ENCODE measurements around the gene ACVR2B. TPM values are rescaled to one million over a fixed set of nuclear protein-coding genes. Genes with fewer than 3 reads are reported as not detected.

Gene ACVR2B
- total RNA-seq, 4 donors from 2014 or later = 2.7 to 9.9 (median 4.3) TPM

DNA sequence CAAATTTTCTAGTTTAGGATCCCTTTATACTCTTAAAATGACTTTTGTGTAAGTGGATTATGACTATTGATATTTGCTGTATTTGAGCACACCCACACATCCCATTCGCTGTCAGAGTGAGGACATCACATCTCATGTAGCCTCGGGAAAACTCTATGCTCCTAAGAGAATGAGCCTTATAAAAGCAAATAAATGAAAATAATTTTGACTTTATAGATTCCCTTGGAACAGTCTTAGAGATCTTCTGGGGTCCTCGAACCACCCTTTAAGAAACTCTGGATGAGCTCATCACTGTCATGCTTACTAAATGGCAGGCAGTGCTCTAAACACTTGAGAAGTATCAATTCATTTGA, 26.4 kb downstream of the ACVR2B start:
- TF ChIP-seq, protein P1, sequence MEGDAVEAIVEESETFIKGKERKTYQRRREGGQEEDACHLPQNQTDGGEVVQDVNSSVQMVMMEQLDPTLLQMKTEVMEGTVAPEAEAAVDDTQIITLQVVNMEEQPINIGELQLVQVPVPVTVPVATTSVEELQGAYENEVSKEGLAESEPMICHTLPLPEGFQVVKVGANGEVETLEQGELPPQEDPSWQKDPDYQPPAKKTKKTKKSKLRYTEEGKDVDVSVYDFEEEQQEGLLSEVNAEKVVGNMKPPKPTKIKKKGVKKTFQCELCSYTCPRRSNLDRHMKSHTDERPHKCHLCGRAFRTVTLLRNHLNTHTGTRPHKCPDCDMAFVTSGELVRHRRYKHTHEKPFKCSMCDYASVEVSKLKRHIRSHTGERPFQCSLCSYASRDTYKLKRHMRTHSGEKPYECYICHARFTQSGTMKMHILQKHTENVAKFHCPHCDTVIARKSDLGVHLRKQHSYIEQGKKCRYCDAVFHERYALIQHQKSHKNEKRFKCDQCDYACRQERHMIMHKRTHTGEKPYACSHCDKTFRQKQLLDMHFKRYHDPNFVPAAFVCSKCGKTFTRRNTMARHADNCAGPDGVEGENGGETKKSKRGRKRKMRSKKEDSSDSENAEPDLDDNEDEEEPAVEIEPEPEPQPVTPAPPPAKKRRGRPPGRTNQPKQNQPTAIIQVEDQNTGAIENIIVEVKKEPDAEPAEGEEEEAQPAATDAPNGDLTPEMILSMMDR (IDR thresholded peaks at IDR 0.05) = no peak
- ATAC-seq (ENCODE audit: low FRiP score) (no peak), DNase-seq (ENCODE audit: low spot score) (no peak)

DNA sequence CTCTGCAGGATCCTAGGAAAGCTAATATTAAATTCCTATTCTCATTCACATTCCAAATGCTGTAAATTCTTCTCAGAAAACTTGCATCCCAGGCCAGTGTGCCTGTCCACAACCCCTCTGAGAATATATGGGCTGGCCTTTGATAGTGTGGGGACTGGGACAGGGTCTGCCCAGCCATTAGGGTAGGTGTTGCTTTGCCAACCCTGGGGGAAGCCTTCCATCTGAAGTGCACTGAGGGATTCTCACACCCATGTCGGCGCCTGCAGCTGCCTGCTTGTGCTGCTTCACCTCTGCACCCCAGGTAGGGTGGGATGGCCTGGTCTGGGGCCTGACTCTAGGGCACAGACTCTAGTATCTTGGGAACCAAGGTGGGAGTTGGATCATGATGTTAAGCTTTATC, 27.2 kb downstream of the ACVR2B start:
- no peak for DNase-seq (ENCODE audit: low spot score)
- ATAC-seq (ENCODE audit: low FRiP score) = no peak
- TF ChIP-seq, protein P1 (IDR thresholded peaks at IDR 0.05) = no peak

DNA sequence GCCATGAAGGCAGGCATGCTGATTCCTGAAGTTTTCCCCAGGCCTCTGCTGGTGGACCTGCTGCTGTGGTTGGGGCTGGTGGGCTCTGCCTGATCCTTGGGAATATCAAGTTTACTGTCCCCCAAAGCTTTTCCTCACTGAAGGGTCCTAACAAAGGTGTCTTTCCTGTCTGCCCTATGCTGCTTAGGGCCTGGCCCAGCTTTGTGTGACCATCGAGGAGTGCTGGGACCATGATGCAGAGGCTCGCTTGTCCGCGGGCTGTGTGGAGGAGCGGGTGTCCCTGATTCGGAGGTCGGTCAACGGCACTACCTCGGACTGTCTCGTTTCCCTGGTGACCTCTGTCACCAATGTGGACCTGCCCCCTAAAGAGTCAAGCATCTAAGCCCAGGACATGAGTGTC, 29.3 kb downstream of the ACVR2B start:
- DNase-seq (ENCODE audit: low spot score) = no peak
- TF ChIP-seq, protein P1 (IDR thresholded peaks at IDR 0.05) = no peak
- ATAC-seq (ENCODE audit: low FRiP score) = no peak

DNA sequence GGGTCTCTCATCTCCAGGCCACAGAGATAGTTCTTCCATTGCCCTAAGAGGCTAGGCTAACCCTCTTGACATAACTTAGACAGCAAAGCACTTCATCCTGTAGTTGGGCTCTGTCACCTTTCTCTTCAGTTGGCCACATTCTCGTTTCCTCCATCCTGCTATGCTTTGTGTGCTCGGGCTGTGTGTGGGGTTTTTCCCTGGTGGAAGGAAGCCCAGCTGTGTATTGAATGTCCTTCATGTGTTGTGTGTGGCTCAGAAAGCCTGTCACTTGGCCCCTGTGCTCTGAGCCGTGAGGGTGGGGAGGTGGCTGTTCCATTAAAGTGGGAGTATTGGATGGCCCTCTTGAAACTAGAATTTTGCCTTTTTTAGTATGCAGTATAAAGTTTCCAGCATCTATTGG, 33.6 kb downstream of the ACVR2B start:
- TF ChIP-seq, protein P1 (IDR thresholded peaks at IDR 0.05) = no peak
- ATAC-seq (ENCODE audit: low FRiP score) (no peak), DNase-seq (ENCODE audit: low spot score) (no peak)

DNA sequence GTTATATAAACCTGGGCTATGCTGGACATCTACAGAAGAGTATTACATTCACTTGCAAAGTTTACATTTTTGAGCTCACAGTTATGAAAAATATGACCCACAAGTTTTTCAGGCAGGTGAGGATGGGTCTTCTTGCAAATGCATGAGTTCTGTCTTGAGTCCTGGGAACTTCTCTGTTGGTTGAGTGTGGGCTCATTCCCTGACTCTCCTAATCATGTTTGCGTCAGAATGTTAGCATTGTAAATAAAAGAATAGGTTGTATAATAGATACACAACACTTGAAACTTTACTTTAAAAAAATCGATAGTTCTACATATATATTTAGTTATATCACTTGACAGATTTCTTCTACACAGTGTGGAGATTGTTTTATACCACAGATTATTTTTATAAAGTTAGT, 35.3 kb downstream of the ACVR2B start:
- TF ChIP-seq, protein P1 (IDR thresholded peaks at IDR 0.05) = no peak

DNA sequence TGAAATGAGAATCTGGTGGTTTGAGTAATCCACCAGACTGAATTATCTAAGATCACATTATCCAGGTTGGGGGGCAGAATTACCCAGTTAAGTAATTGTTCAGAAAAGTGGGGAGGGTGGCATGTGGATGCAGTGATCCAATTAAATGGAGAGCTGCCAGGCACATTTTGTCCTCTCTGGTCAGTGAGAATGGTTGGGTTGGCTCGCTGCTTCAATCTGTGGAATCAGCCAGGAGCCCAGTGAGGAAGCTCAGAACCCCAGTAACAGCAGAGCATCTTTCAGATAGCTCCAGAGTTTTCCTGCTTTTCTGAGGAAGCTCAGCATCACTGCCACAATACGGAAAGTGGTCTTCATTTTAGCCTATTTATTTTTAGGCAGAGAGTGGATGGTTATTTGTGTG, 36.1 kb downstream of the ACVR2B start:
- ATAC-seq (ENCODE audit: low FRiP score) = no peak
- TF ChIP-seq, protein P1 (IDR thresholded peaks at IDR 0.05) = no peak
- DNase-seq (ENCODE audit: low spot score) = no peak

More for the DNA sequence above, 35.3 kb downstream of the ACVR2B start:
- ATAC-seq (ENCODE audit: low FRiP score) = no peak
- no peak for DNase-seq (ENCODE audit: low spot score)

DNA sequence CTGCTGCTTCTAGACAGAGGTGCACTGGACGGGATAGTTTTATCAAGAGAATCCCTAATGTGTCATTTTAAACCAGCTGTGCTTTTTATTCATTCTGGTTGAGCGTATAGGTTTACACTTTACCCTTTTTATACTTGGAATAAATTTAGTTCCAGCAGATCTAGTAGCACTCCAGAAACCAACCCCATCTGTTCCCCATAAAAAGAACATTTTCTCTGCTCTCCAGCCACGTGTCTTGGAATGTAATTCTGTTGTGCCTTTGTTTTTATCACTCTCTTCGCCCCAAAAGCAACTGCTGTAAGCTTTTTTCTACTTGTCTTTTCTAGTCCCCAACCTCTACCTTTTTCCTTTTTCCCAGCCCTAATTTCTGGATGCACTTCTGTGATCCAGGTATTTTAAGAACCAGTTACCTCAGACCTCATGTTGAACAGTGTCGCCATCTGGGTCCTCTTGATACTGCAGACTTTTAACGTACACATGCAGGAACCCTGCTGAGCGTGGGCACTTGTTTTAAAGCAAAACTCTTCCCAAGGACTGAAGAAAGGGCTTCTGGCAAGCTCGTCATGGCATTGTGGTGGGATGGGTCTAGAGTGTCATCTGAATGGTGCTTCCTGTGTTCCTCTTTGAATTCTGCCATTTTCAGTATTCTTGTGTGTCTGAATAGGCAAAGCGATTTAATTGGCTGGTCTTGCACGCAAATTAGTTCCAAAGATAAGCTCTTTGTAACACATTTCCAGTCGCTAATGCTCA, 36.8 kb downstream of the ACVR2B start:
- DNase-seq (ENCODE audit: low spot score) = no peak

More for the DNA sequence above, 36.8 kb downstream of the ACVR2B start:
- ATAC-seq (ENCODE audit: low FRiP score) = no peak
- TF ChIP-seq, protein P1 (IDR thresholded peaks at IDR 0.05) = no peak

All from omental fat pad (tissue), 4 donors.